ENCODE measurements around the gene ARHGDIB.

ARHGDIB gene

GRCh38 chr12:14930299-14930698, 31.1 kb downstream of the ARHGDIB start:
- no peak for DNase-seq

GRCh38 chr12:14928931-14929330, 32.5 kb downstream of the ARHGDIB start:
- no peak for DNase-seq

GRCh38 chr12:14927267-14927666, 34.1 kb downstream of the ARHGDIB start:
- no peak for DNase-seq

- no peak for DNase-seq
These were observed 36.9 kb downstream of the ARHGDIB start for GRCh38 chr12:14924541-14924940.

GRCh38 chr12:14923944-14924343, 37.5 kb downstream of the ARHGDIB start:
- peak in 2 of 3 donors; percentile 16 to 21 for DNase-seq

- DNase-seq = no peak
These were observed 40.2 kb downstream of the ARHGDIB start for GRCh38 chr12:14921218-14921617.

- no peak for DNase-seq
These were observed 40.8 kb downstream of the ARHGDIB start for GRCh38 chr12:14920475-14921126.

GRCh38 chr12:14919455-14919854, 41.9 kb downstream of the ARHGDIB start:
- no peak for DNase-seq

GRCh38 chr12:14915736-14916135, 45.7 kb downstream of the ARHGDIB start:
- no peak for DNase-seq

- DNase-seq = no peak
These were observed 48.0 kb downstream of the ARHGDIB start for GRCh38 chr12:14913381-14913781.

GRCh38 chr12:14911131-14911530, 50.3 kb downstream of the ARHGDIB start:
- no peak for DNase-seq

- DNase-seq = no peak
These were observed 51.1 kb downstream of the ARHGDIB start for GRCh38 chr12:14910090-14910915.

- DNase-seq = peak; percentile 4 to 27 (median 25)
These were observed 53.4 kb downstream of the ARHGDIB start for GRCh38 chr12:14907953-14908352.

GRCh38 chr12:14906114-14906513, 55.3 kb downstream of the ARHGDIB start:
- no peak for DNase-seq

- DNase-seq = no peak
These were observed 56.0 kb downstream of the ARHGDIB start for GRCh38 chr12:14905269-14906004.

- no peak for DNase-seq
These were observed 56.5 kb downstream of the ARHGDIB start for GRCh38 chr12:14904854-14905253.

GRCh38 chr12:14903386-14904098, 57.9 kb downstream of the ARHGDIB start:
- DNase-seq = no peak

- no peak for DNase-seq
These were observed 58.9 kb downstream of the ARHGDIB start for GRCh38 chr12:14902465-14902864.

GRCh38 chr12:14901228-14901562, 60.2 kb downstream of the ARHGDIB start:
- DNase-seq = no peak

GRCh38 chr12:14900521-14901227, 60.7 kb downstream of the ARHGDIB start:
- no peak for DNase-seq

GRCh38 chr12:14896521-14897169, 64.8 kb downstream of the ARHGDIB start:
- no peak for DNase-seq
